ENCODE data around the gene OR51L1.
A peak's percentile ranks its signal among the peaks of the same experiment; 100 is the strongest.

OR51L1 gene

GRCh38 chr11:4982678-4983077 lies 12.0 kb upstream of the OR51L1 start:
- H2BK120ac ChIP-seq (ENCODE audit: insufficient read depth, low read length, poor library complexity): no peak overlapping the region

DNA sequence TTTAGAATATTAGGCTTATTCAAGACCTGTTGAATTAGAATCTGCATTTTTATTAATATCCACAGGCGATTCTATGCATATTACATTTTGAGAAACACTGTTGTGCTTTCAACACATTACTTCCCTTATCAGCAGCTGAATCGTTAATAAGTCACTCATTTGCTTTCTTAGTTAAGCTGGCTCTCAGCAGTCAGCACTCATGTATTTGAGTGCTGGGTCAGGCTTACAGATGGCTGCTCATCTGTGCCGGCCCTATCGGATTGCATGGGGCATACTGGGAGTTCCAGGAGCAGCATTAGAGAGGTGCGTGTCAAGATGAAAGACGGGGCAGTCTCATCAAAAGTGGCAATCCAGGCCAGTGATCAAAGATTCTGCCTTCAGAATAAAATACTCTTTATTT lies 10.8 kb upstream of the OR51L1 start:
- no peak overlapping the region for H3K4me3 ChIP-seq (ENCODE audit: low read depth, low read length)
- H3K36me3 ChIP-seq (ENCODE audit: control insufficient read depth in 1 of 2, insufficient read depth in 2 of 2, low read length in 2 of 2): no peaks in the 10 kb centered on the region
- H2BK120ac ChIP-seq (ENCODE audit: insufficient read depth, low read length, poor library complexity): no peak overlapping the region
- no CpG with 5 or more reads among the region's 6 CpGs for WGBS (ENCODE audit: extremely low coverage, insufficient coverage, insufficient read length)
- peaks cover 3% of the 10 kb centered on the region for H3K9me3 ChIP-seq (ENCODE audit: insufficient read depth, low read depth, low read length)
- H4K12ac ChIP-seq (ENCODE audit: low read depth, low read length): no peak overlapping the region
- H3K4me1 ChIP-seq (ENCODE audit: control insufficient read depth in 1 of 2, insufficient read depth in 2 of 2, low read length in 2 of 2): no peaks in the 10 kb centered on the region
- no peaks in the 10 kb centered on the region for H3K79me2 ChIP-seq (ENCODE audit: control insufficient read depth, insufficient read depth, low read length, poor library complexity)
- H2BK5ac ChIP-seq (ENCODE audit: low read depth, low read length, poor library complexity): no peak overlapping the region
- no peak overlapping the region for H3K27ac ChIP-seq (ENCODE audit: low read depth, low read length)
- no peak overlapping the region for H2AFZ ChIP-seq (ENCODE audit: insufficient read depth, low read length, poor library complexity)
- no peak overlapping the region for H3K4ac ChIP-seq (ENCODE audit: low read depth, low read length)
- no peaks in the 10 kb centered on the region for H3K27me3 ChIP-seq (ENCODE audit: insufficient read depth, low read length)
- H3K79me1 ChIP-seq (ENCODE audit: low read length): no peaks in the 10 kb centered on the region
- H4K91ac ChIP-seq (ENCODE audit: low read depth, low read length): no peak overlapping the region
- no peak overlapping the region for H3K4me2 ChIP-seq (ENCODE audit: low read length)
- H3K14ac ChIP-seq (ENCODE audit: low read length): no peak overlapping the region
- no peak for DNase-seq
- no peak overlapping the region for H3K18ac ChIP-seq (ENCODE audit: low read length)
- H4K8ac ChIP-seq (ENCODE audit: low read depth, low read length): no peak overlapping the region
- H3K9ac ChIP-seq (ENCODE audit: low read length): no peak overlapping the region
- H2AK5ac ChIP-seq (ENCODE audit: low read length): no peak overlapping the region
- H2BK12ac ChIP-seq (ENCODE audit: low read length): no peak overlapping the region
- no peak overlapping the region for H3K23ac ChIP-seq (ENCODE audit: low read length)

More at GRCh38 chr11:4982678-4983077, 12.0 kb upstream of the OR51L1 start:
- H2AFZ ChIP-seq (ENCODE audit: insufficient read depth, low read length, poor library complexity): no peak overlapping the region
- no peak overlapping the region for H4K91ac ChIP-seq (ENCODE audit: low read depth, low read length)
- no peaks in the 10 kb centered on the region for H3K4me1 ChIP-seq (ENCODE audit: control insufficient read depth in 1 of 2, insufficient read depth in 2 of 2, low read length in 2 of 2)
- H3K79me1 ChIP-seq (ENCODE audit: low read length): no peaks in the 10 kb centered on the region
- no CpG with 5 or more reads among the region's 3 CpGs for WGBS (ENCODE audit: extremely low coverage, insufficient coverage, insufficient read length)
- H4K8ac ChIP-seq (ENCODE audit: low read depth, low read length): no peak overlapping the region
- H3K27ac ChIP-seq (ENCODE audit: low read depth, low read length): no peak overlapping the region
- H3K27me3 ChIP-seq (ENCODE audit: insufficient read depth, low read length): no peaks in the 10 kb centered on the region
- no peak overlapping the region for H3K23ac ChIP-seq (ENCODE audit: low read length)
- no peak overlapping the region for H2BK12ac ChIP-seq (ENCODE audit: low read length)
- H3K36me3 ChIP-seq (ENCODE audit: control insufficient read depth in 1 of 2, insufficient read depth in 2 of 2, low read length in 2 of 2): no peaks in the 10 kb centered on the region
- H3K79me2 ChIP-seq (ENCODE audit: control insufficient read depth, insufficient read depth, low read length, poor library complexity): no peaks in the 10 kb centered on the region
- H3K14ac ChIP-seq (ENCODE audit: low read length): no peak overlapping the region
- no peak overlapping the region for H3K4me2 ChIP-seq (ENCODE audit: low read length)
- H3K9ac ChIP-seq (ENCODE audit: low read length): no peak overlapping the region
- H3K4me3 ChIP-seq (ENCODE audit: low read depth, low read length): no peak overlapping the region
- no peak overlapping the region for H4K12ac ChIP-seq (ENCODE audit: low read depth, low read length)
- H3K18ac ChIP-seq (ENCODE audit: low read length): no peak overlapping the region
- H2AK5ac ChIP-seq (ENCODE audit: low read length): no peak overlapping the region
- no peak overlapping the region for H2BK5ac ChIP-seq (ENCODE audit: low read depth, low read length, poor library complexity)
- no peaks in the 10 kb centered on the region for H3K9me3 ChIP-seq (ENCODE audit: insufficient read depth, low read depth, low read length)
- H3K4ac ChIP-seq (ENCODE audit: low read depth, low read length): no peak overlapping the region
- DNase-seq: peak in 1 of 2 donors; percentile 3

DNA sequence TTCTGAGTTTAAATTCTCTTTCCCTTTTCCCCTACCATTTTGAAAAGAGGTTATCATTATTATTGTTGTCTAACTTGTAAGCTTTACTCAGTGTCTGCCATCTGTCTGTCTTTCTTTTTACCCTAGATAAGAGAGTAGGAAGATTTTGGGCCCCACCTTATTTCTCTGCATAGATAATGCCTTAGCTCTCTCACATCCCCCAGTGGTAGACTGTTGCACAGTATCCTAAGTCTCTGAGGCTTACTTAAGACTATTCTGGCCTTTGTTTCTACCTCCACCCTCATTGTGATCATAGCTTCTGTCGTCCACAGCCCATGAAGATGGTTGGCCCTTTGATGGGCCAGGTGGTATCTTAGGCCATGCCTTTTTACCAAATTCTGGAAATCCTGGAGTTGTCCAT lies 3.6 kb upstream of the OR51L1 start:
- Histone ChIP-seq H3K18ac (ENCODE audit: low read length) (no peak overlapping the region), H3K9ac (ENCODE audit: low read length) (no peak overlapping the region), H3K27ac (ENCODE audit: low read depth, low read length) (no peak overlapping the region), H3K14ac (ENCODE audit: low read length) (no peak overlapping the region), H2BK12ac (ENCODE audit: low read length) (no peak overlapping the region), H3K79me2 (ENCODE audit: control insufficient read depth, insufficient read depth, low read length, poor library complexity) (no peaks in the 10 kb centered on the region), H3K36me3 (ENCODE audit: control insufficient read depth in 1 of 2, insufficient read depth in 2 of 2, low read length in 2 of 2) (no peaks in the 10 kb centered on the region), H3K4me1 (ENCODE audit: control insufficient read depth in 1 of 2, insufficient read depth in 2 of 2, low read length in 2 of 2) (no peaks in the 10 kb centered on the region), H3K4me2 (ENCODE audit: low read length) (no peak overlapping the region), H2BK5ac (ENCODE audit: low read depth, low read length, poor library complexity) (no peak overlapping the region), H4K8ac (ENCODE audit: low read depth, low read length) (no peak overlapping the region), H3K4ac (ENCODE audit: low read depth, low read length) (no peak overlapping the region), H4K91ac (ENCODE audit: low read depth, low read length) (no peak overlapping the region), H3K79me1 (ENCODE audit: low read length) (no peaks in the 10 kb centered on the region), H3K4me3 (ENCODE audit: low read depth, low read length) (no peak overlapping the region), H3K23ac (ENCODE audit: low read length) (no peak overlapping the region), H4K12ac (ENCODE audit: low read depth, low read length) (no peak overlapping the region), H3K9me3 (ENCODE audit: insufficient read depth, low read depth, low read length) (peaks cover 3% of the 10 kb centered on the region), H2BK120ac (ENCODE audit: insufficient read depth, low read length, poor library complexity) (no peak overlapping the region), H2AK5ac (ENCODE audit: low read length) (no peak overlapping the region), H2AFZ (ENCODE audit: insufficient read depth, low read length, poor library complexity) (no peak overlapping the region), H3K27me3 (ENCODE audit: insufficient read depth, low read length) (no peaks in the 10 kb centered on the region)
- WGBS (ENCODE audit: extremely low coverage, insufficient coverage, insufficient read length): no CpG with 5 or more reads among the region's 1 CpG
- no peak for DNase-seq

- Histone ChIP-seq H3K18ac (ENCODE audit: low read length) (no peak overlapping the region), H3K14ac (ENCODE audit: low read length) (no peak overlapping the region), H2AFZ (ENCODE audit: insufficient read depth, low read length, poor library complexity) (no peak overlapping the region), H2BK120ac (ENCODE audit: insufficient read depth, low read length, poor library complexity) (no peak overlapping the region), H3K4me3 (ENCODE audit: low read depth, low read length) (no peak overlapping the region), H2AK5ac (ENCODE audit: low read length) (no peak overlapping the region), H3K79me1 (ENCODE audit: low read length) (no peaks in the 10 kb centered on the region), H3K4me1 (ENCODE audit: control insufficient read depth in 1 of 2, insufficient read depth in 2 of 2, low read length in 2 of 2) (no peaks in the 10 kb centered on the region), H4K12ac (ENCODE audit: low read depth, low read length) (no peak overlapping the region), H3K27me3 (ENCODE audit: insufficient read depth, low read length) (no peaks in the 10 kb centered on the region), H3K4ac (ENCODE audit: low read depth, low read length) (no peak overlapping the region), H3K23ac (ENCODE audit: low read length) (no peak overlapping the region), H3K27ac (ENCODE audit: low read depth, low read length) (no peak overlapping the region), H2BK12ac (ENCODE audit: low read length) (no peak overlapping the region), H3K4me2 (ENCODE audit: low read length) (no peak overlapping the region), H3K9me3 (ENCODE audit: insufficient read depth, low read depth, low read length) (no peaks in the 10 kb centered on the region), H4K91ac (ENCODE audit: low read depth, low read length) (no peak overlapping the region), H4K8ac (ENCODE audit: low read depth, low read length) (no peak overlapping the region), H3K79me2 (ENCODE audit: control insufficient read depth, insufficient read depth, low read length, poor library complexity) (no peaks in the 10 kb centered on the region), H3K36me3 (ENCODE audit: control insufficient read depth in 1 of 2, insufficient read depth in 2 of 2, low read length in 2 of 2) (no peaks in the 10 kb centered on the region), H3K9ac (ENCODE audit: low read length) (no peak overlapping the region), H2BK5ac (ENCODE audit: low read depth, low read length, poor library complexity) (no peak overlapping the region)
- DNase-seq: peak; percentile 40 to 70
- WGBS (ENCODE audit: extremely low coverage, insufficient coverage, insufficient read length): no CpG with 5 or more reads among the region's 6 CpGs
Measured at GRCh38 chr11:5004424-5005274, 10.0 kb downstream of the OR51L1 start.

Measured in trophoblast cell (in vitro differentiated cells and primary cell).